Panc1 (cell line): ENCODE data around the gene HNRNPF. TPM values are rescaled to one million over a fixed set of nuclear protein-coding genes. Genes with fewer than 3 reads are reported as not detected.

Experiments
- ATAC-seq: fragments of 200-7000 bp; cut with Tn5 transposase; 2 replicates; pipeline ENCODE4 v1.9.1; 2020; ENCODE audit warnings: mild to moderate bottlenecking, moderate library complexity
- BruUV-seq: library from RNA; stranded (reverse); fragments of 400-500 nt; replicated peaks from 2 replicates; lab custom pipeline; 2021; lab: Mats Ljungman, UMichigan
- CTCF ChIA-PET: fragments of 300-600 bp; sonication (Branson Sonifier 250); formaldehyde crosslinking; loops from one replicate; lab custom pipeline; 2022; ENCODE audit warnings: antibody characterized with exemption; lab: Charles Lee
- POLR2A ChIA-PET: fragments of 300-600 bp; sonication (Branson Sonifier 250); formaldehyde crosslinking; loops from one replicate; lab custom pipeline; 2022; ENCODE audit warnings: antibody characterized with exemption; lab: Charles Lee
- DNase-seq: peaks from one replicate; pipeline ENCODE4 v3.0.0-alpha.2; 2010; ENCODE audit warnings: low read depth, low spot score
- H3K27ac ChIP-seq: 2 replicates; pipeline ENCODE4 v1.5.1; 2011; ENCODE audit warnings: mild to moderate bottlenecking, low read length, inconsistent platforms
- H3K27me3 ChIP-seq: fragments of 200-500 bp; sonication (Bioruptor generic); 2 replicates; pipeline ENCODE4 v1.6.0; 2014; ENCODE audit warnings: low read length, inconsistent platforms; ENCODE audit not compliant: control insufficient read depth, insufficient read depth
- H3K36me3 ChIP-seq: fragments of 200-500 bp; sonication (Bioruptor generic); 2 replicates; pipeline ENCODE4 v1.5.1; 2014; ENCODE audit warnings: inconsistent platforms, mild to moderate bottlenecking, low read length, moderate library complexity; ENCODE audit not compliant: control insufficient read depth, insufficient read depth
- H3K4me1 ChIP-seq: 2 replicates; pipeline ENCODE4 v1.5.1; 2011; ENCODE audit warnings: inconsistent platforms, mild to moderate bottlenecking, low read length, moderate library complexity; ENCODE audit not compliant: control insufficient read depth, insufficient read depth
- H3K4me3 ChIP-seq, 2 experiments: 2 replicates each; pipeline ENCODE4 v1.5.1; 2011 to 2012; ENCODE audit warnings: low read depth in 2 of 2, low read length in 2 of 2, mild to moderate bottlenecking in 2 of 2, inconsistent platforms in 1 of 2, moderate library complexity in 1 of 2
- H3K9me3 ChIP-seq: fragments of 200-500 bp; sonication (Bioruptor generic); 2 replicates; pipeline ENCODE4 v1.5.1; 2014; ENCODE audit warnings: low read depth, mild to moderate bottlenecking, inconsistent platforms, low read length, moderate library complexity; ENCODE audit not compliant: control insufficient read depth, insufficient read depth
- CTCF ChIP-seq: fragments of 450-650 bp; IDR thresholded peaks from 2 replicates; pipeline ENCODE4 v1.5.1; 2017; ENCODE audit warnings: mild to moderate bottlenecking
- POLR2AphosphoS5 ChIP-seq: IDR thresholded peaks from 2 replicates; pipeline ENCODE4 v1.6.1; 2012; ENCODE audit warnings: mild to moderate bottlenecking, low read depth, low read length, moderate library complexity
- REST ChIP-seq, 2 experiments: IDR thresholded peaks; 2 replicates each; pipeline ENCODE4 v1.6.1; 2011 to 2012; ENCODE audit warnings: low read depth in 2 of 2, control low read depth in 1 of 2, low read length in 1 of 2, mild to moderate bottlenecking in 1 of 2, moderate library complexity in 1 of 2; ENCODE audit not compliant: insufficient read depth in 1 of 2
- SIN3A ChIP-seq: IDR thresholded peaks from 2 replicates; pipeline ENCODE4 v1.6.1; 2012; ENCODE audit warnings: low read depth, mild to moderate bottlenecking, low read length, moderate library complexity, borderline replicate concordance; ENCODE audit not compliant: insufficient read depth
- TCF7L2 ChIP-seq: IDR thresholded peaks from 2 replicates; pipeline ENCODE4 v1.6.1; 2011; ENCODE audit warnings: mild to moderate bottlenecking, low read depth, low read length, inconsistent platforms
- in situ Hi-C: cut with HindIII; loops from 2 replicates; pipeline ENCODE4 v1.10.0; 2016; ENCODE audit warnings: low sequenced_read_pairs, low pct_unique_long_range_greater_than_20kb
- intact Hi-C: fragments of 100-400 bp; cut with micrococcal nuclease; formaldehyde crosslinking; loops from one replicate; pipeline ENCODE4 v1.10.0; 2022; ENCODE audit not compliant: unreplicated experiment
- total RNA-seq: library from RNA; stranded (reverse); gene quantifications from one replicate; pipeline ENCODE4 v1.2.1, GENCODE V29; 2021; ENCODE audit not compliant: unreplicated experiment

Gene HNRNPF
- total RNA-seq, 1 experiment from 2014 or later = 466 TPM

DNA sequence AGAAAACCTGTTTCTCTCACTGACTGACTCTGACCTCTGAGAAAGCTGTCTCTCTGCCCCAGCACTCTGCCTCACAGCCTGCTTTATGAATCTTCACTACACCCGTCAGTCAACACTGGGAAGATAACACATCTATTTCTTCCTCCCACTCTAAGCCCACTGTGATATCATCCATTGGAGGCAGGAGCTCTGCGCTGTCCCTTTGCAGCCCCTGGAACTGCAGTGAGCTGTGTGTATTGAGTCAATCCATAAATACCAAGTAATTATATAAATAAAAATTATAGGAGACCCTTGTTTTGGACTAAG is 54.7 kb downstream of the HNRNPF start:
- TF ChIP-seq REST (IDR thresholded peaks at IDR 0.05; ENCODE audit: insufficient read depth in 1 of 2, low read depth in 2 of 2, low read length in 1 of 2) (no peak), POLR2AphosphoS5 (no peak), CTCF (no peak), TCF7L2 (no peak; the same call in 1 of the 2 replicates), SIN3A (no peak)
- no TSS peak for BruUV-seq
- no peak for DNase-seq
- Histone ChIP-seq H3K36me3 (no peaks in the 10 kb centered on the region), H3K9me3 (no peaks in the 10 kb centered on the region), H3K4me1 (peaks cover 13% of the 10 kb centered on the region), H3K27me3 (no peaks in the 10 kb centered on the region), H3K27ac (no peak overlapping the region), H3K4me3 (no peak overlapping the region)
- 0 out of 2 replicates have a peak, but pooled peaks have one; percentile 36 for ATAC-seq
- intact Hi-C loops (no loop called here), in situ Hi-C loops (no loop called here)
- ChIA-PET CTCF (interaction anchor here (0.6 to 0.7 kb wide), 2 partner anchors 9 to 24 kb away, joined by 3 to 12 read pairs; no protein-coding TSS in a partner anchor), POLR2A (no interaction called here)

DNA sequence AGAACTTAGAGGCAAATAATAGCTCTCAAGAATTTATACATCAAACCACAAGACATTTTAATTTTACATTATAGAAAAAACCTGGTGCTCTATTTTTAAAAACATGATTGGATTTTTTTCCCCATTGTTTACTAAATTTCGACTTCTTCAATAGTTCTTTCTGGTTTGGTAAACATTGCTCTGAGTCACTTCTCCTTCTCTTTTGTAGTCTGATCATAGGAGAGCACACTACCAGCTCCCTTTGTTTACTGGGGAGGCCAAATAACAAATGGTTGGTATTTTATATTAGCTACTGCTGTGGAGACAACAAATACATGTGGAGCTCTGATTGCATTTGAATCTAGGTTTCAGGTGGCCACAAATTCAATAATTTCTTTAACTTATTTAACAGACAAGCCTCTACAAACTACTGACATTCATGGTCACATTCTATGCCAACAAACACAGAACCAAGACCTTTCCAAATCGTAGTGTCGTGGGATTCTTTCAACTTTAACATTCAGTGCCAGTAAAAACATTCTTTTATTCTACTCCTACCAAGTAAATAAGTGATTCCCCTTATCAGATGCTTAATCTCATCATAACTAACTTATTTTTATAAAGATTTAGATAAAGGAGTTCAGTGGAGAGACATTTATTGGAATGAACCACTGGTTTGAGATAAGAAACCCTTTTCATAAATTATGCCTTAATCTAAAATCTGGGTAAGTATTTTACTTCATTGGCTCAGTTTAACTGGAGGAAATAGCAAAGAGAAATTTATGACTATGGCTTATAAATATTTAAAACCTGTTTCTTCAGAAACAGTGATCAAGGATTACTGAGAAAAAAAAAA is 55.3 kb downstream of the HNRNPF start:
- Histone ChIP-seq H3K27ac (no peak overlapping the region), H3K4me3 (no peak overlapping the region)
- CTCF ChIA-PET = interaction anchor here (0.6 kb wide), 1 partner anchor 8 kb away, joined by 3 read pairs; no protein-coding TSS in a partner anchor

More for the DNA sequence above, 55.3 kb downstream of the HNRNPF start:
- no peak for ATAC-seq
- Histone ChIP-seq H3K36me3 (no peaks in the 10 kb centered on the region), H3K4me1 (peaks cover 13% of the 10 kb centered on the region), H3K27me3 (no peaks in the 10 kb centered on the region), H3K9me3 (no peaks in the 10 kb centered on the region)
- intact Hi-C loops = no loop called here
- in situ Hi-C loops = no loop called here
- no peak for DNase-seq
- TF ChIP-seq REST (IDR thresholded peaks at IDR 0.05; ENCODE audit: insufficient read depth in 1 of 2, low read depth in 2 of 2, low read length in 1 of 2) = no peak
- TF ChIP-seq TCF7L2 = peak; percentile 66
- no TSS peak for BruUV-seq
- POLR2A ChIA-PET = no interaction called here
